K562 (cell line): ENCODE data around the gene UBA1. TPM values are rescaled to one million over a fixed set of nuclear protein-coding genes. Genes with fewer than 3 reads are reported as not detected.
A peak's percentile ranks its signal among the peaks of the same experiment; 100 is the strongest.

ENCODE experiments used
- ARID3A ChIP-seq: IDR thresholded peaks from 2 replicates; pipeline ENCODE4 v1.6.1; 2012; ENCODE audit warnings: low read depth, low read length, improper control_type of control experiment, borderline replicate concordance
- ATF7 ChIP-seq: fragments of 450-650 bp; IDR thresholded peaks from 2 replicates; pipeline ENCODE4 v1.7.1; 2014; ENCODE audit warnings: mild to moderate bottlenecking, moderate library complexity
- CBX1 ChIP-seq: sonication (generic); IDR thresholded peaks from 2 replicates; pipeline ENCODE4 v1.6.1; 2016; ENCODE audit warnings: antibody characterized with exemption, low read depth, mild to moderate bottlenecking
- ELF1 ChIP-seq: fragments of 200-800 bp; sonication (Bioruptor generic); IDR thresholded peaks from 2 replicates; pipeline ENCODE4 v1.6.1; 2016; ENCODE audit warnings: missing genetic modification characterization, missing compliant biosample characterization
- FOXA1 ChIP-seq: fragments of 450-650 bp; IDR thresholded peaks from 2 replicates; pipeline ENCODE4 v1.6.1; 2016; ENCODE audit warnings: mild to moderate bottlenecking, borderline replicate concordance
- HCFC1 ChIP-seq: IDR thresholded peaks from 2 replicates; pipeline ENCODE4 v1.6.1; 2012; ENCODE audit warnings: low read depth, low read length, improper control_type of control experiment
- KDM5B ChIP-seq: fragments of 200-600 bp; sonication (generic); IDR thresholded peaks from 2 replicates; pipeline ENCODE4 v1.6.1; 2012; ENCODE audit warnings: low read depth, mild to moderate bottlenecking, moderate library complexity, low read length, control low read depth, inconsistent platforms; ENCODE audit not compliant: insufficient replicate concordance
- MAZ ChIP-seq, 2 experiments: fragments of 450-650 bp in 1 of 2; sonication (generic) in 1 of 2; formaldehyde crosslinking; IDR thresholded peaks in 1 of 2; conservative IDR thresholded peaks in 1 of 2; 2 replicates each; pipeline versions ENCODE4 v1.4.0 to v1.5.0; 2020; ENCODE audit warnings: mild to moderate bottlenecking in 1 of 2, missing genetic modification reagents in 1 of 2
- TGIF2 ChIP-seq: sonication (generic); formaldehyde crosslinking; IDR thresholded peaks from 2 replicates; pipeline ENCODE4 v1.8.1; 2022; ENCODE audit warnings: mild to moderate bottlenecking, missing genetic modification reagents, moderate library complexity
- ZBTB17 ChIP-seq: fragments of 450-650 bp; formaldehyde crosslinking; IDR thresholded peaks from 2 replicates; pipeline ENCODE4 v1.4.0; 2020; ENCODE audit warnings: mild to moderate bottlenecking
- ZNF354B ChIP-seq: fragments of 250-450 bp; sonication (Bioruptor Pico); IDR thresholded peaks from 2 replicates; pipeline ENCODE4 v1.4.0; 2020
- polyA plus RNA-seq, 8 experiments: library from polyadenylated mRNA; depleted of rRNA in 4 of 8; stranded (reverse) in 5 of 8; unstranded in 3 of 8; fragments of >200 nt; fragmentation: Nextera tagmentation in 2 of 8; fragmentation: Illumina TruSeq in 1 of 8; extraction: Ambion mirVana in 2 of 8; extraction: Trizol in 1 of 8; gene quantifications; 2 replicates each; pipeline versions ENCODE4 v1.2.1 to v1.2.3, GENCODE V29; 2011 to 2014; ENCODE audit warnings: inconsistent platforms in 1 of 8, missing spikeins in 1 of 8
- total RNA-seq, 7 experiments: library from RNA; depleted of rRNA in 6 of 7; stranded (reverse); fragments of >200 nt in 6 of 7; fragmentation: Illumina TruSeq in 2 of 7; extraction: Trizol in 2 of 7; gene quantifications; 2 replicates each; pipeline versions ENCODE4 v1.2.1 to v1.2.3, GENCODE V29; 2011 to 2021; ENCODE audit warnings: low replicate concordance in 1 of 7
- TF ChIP-seq, protein P1 (sequence below): fragments of 250-450 bp; sonication (Bioruptor Pico); IDR thresholded peaks from 2 replicates; pipeline ENCODE4 v1.5.0; 2021; ENCODE audit warnings: mild to moderate bottlenecking, moderate library complexity
- TF ChIP-seq, protein P2 (sequence below), 2 experiments: fragments of 450-650 bp in 1 of 2; sonication (generic) in 1 of 2; formaldehyde crosslinking; conservative IDR thresholded peaks; 2 replicates each; pipeline versions ENCODE4 v1.4.0 to v1.8.1; 2020 to 2022; ENCODE audit warnings: mild to moderate bottlenecking in 1 of 2, missing genetic modification reagents in 1 of 2
- TF ChIP-seq, protein P3 (sequence below): fragments of 250-450 bp; sonication (Bioruptor Pico); IDR thresholded peaks from 2 replicates; pipeline ENCODE4 v1.8.0; 2022; ENCODE audit warnings: moderate library complexity, mild to moderate bottlenecking, inconsistent platforms
- TF ChIP-seq, protein P4 (sequence below): fragments of 200-800 bp; sonication (Bioruptor generic); IDR thresholded peaks from 2 replicates; pipeline ENCODE4 v1.6.1; 2017; ENCODE audit warnings: missing genetic modification characterization, missing compliant biosample characterization
- TF ChIP-seq, protein P5 (sequence below): conservative IDR thresholded peaks from 2 replicates; pipeline ENCODE4 v1.6.1; 2011; ENCODE audit warnings: low read depth, mild to moderate bottlenecking, low read length; ENCODE audit not compliant: control insufficient read depth

UBA1 gene
- total and polyA plus RNA-seq, 9 of the 15 experiments (the other 6 are each of a cell fraction or from before 2014, with no cell fraction given) = 32.0 to 174 (median 93.6) TPM

DNA sequence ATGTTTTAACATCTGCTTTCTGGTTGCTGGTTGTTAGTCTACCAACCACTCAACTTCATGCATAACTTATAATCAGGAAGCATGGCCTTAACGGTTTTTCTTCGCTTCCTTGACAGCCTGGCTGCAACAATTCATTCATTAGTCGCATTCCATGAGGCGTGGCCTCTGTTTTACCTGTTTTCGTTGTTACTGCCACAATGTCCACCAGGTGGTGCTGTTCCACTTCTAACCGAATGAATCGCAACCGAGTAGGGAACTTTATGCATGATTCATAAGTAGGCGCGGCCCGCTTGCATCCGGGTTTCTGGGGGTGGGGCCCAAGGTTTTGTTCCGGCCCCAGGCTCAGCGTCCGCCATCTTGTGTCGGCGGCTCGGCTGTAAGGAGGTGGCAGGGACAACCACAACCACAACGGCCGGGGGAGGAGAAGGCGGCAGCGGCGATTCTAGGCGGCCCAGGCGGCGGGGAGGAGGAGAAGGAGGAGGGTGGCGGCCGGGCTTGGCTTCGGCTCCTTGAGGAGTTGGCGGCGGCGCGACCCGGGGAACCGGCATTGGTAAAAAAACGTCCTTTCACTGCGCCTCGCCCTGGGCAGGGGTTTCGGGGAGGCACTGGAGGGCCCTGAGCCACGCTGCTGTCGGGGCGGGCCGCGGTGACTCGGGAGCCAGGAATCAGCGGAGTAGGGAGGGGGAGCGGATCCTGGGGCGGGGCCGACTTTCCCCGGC, at the start of gene UBA1 (continued):
- TF ChIP-seq, protein P1, sequence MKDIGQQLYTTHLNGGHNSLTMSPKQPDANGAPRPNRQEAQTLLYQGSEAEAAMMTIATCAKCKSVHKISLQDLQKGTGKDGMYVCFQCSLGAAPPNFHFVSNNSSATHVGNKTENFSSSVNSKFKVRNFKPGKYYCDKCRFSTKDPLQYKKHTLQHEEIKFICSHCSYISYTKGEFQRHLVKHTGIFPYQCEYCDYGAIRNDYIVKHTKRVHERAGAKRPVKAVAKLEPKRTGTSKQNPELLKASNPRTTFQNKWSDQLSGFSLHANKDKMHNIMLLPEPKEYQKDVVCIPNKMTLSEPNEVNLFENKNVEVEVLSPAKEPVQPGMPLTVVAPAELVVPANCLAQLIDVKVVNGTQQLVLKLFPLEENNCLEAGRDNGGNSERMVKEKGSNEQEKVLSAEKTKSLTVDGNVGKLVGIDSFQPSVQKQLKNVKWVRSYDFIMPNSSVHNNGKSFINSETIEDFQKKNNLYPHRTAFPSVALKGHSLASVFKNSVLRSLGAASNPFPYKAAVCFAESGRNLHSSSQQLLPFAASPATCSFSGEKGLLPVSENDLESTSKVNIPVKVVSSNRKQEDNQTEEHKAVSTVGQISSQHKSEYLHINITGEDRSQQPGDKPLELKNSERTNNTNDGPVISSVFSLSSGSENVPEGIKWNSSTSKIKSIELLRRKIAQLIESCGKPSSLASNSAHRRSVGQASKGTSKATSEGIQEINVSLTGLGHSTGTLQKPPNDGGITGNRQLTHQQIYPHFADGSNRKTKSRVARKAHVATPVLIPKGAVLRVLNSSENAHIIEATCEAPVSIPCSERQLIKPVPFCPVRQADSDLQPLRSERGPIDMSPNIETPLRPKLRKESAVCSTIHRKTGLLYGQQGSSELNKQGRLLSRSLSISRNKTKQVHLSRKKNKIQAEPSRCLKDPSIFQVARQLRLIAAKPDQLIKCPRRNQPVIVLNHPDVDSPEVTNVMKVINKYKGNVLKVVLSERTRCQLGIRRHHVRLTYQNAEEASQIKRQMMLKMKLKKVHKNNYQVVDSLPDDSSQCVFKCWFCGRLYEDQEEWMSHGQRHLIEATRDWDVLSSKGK (CRISPR knock-in tag) = no peak
- TF ChIP-seq ARID3A (peak; percentile 28; the same call in 1 of the 2 replicates), ATF7 (peak; percentile 81; the same call in 1 of the 2 replicates), CBX1 (0 out of 2 replicates have a peak, but pooled peaks have one; percentile 25), TGIF2 (CRISPR knock-in tag) (no peak), KDM5B (peak; percentile 67), MAZ (CRISPR knock-in tag; conservative IDR thresholded peaks at IDR 0.05 in 1 of 2, IDR thresholded peaks at IDR 0.05 in 1 of 2) (peak in 1 of 2 experiments; percentile 24; a peak in 1 of 4 replicates), ZBTB17 (CRISPR knock-in tag) (no peak), FOXA1 (no peak), ELF1 (peak; percentile 82), HCFC1 (peak; percentile 27; the same call in 1 of the 2 replicates), ZNF354B (no peak)
- TF ChIP-seq, protein P2, sequence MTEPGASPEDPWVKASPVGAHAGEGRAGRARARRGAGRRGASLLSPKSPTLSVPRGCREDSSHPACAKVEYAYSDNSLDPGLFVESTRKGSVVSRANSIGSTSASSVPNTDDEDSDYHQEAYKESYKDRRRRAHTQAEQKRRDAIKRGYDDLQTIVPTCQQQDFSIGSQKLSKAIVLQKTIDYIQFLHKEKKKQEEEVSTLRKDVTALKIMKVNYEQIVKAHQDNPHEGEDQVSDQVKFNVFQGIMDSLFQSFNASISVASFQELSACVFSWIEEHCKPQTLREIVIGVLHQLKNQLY (CRISPR knock-in tag; conservative IDR thresholded peaks at IDR 0.05) = no peak
- TF ChIP-seq, protein P3, sequence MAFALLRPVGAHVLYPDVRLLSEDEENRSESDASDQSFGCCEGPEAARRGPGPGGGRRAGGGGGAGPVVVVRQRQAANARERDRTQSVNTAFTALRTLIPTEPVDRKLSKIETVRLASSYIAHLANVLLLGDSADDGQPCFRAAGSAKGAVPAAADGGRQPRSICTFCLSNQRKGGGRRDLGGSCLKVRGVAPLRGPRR (CRISPR knock-in tag) = no peak
- TF ChIP-seq, protein P4, sequence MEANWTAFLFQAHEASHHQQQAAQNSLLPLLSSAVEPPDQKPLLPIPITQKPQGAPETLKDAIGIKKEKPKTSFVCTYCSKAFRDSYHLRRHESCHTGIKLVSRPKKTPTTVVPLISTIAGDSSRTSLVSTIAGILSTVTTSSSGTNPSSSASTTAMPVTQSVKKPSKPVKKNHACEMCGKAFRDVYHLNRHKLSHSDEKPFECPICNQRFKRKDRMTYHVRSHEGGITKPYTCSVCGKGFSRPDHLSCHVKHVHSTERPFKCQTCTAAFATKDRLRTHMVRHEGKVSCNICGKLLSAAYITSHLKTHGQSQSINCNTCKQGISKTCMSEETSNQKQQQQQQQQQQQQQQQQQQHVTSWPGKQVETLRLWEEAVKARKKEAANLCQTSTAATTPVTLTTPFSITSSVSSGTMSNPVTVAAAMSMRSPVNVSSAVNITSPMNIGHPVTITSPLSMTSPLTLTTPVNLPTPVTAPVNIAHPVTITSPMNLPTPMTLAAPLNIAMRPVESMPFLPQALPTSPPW (CRISPR knock-in tag) = peak; percentile 40; the same call in 1 of the 2 replicates
- TF ChIP-seq, protein P5, sequence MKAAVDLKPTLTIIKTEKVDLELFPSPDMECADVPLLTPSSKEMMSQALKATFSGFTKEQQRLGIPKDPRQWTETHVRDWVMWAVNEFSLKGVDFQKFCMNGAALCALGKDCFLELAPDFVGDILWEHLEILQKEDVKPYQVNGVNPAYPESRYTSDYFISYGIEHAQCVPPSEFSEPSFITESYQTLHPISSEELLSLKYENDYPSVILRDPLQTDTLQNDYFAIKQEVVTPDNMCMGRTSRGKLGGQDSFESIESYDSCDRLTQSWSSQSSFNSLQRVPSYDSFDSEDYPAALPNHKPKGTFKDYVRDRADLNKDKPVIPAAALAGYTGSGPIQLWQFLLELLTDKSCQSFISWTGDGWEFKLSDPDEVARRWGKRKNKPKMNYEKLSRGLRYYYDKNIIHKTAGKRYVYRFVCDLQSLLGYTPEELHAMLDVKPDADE = 0 out of 2 replicates have a peak, but pooled peaks have one; percentile 45
